NCI-H2107 treated with DMSO at 0.1 percent for 48 hours (cell line): ENCODE measurements around the gene TENT5A.

Source experiments
- DNase-seq: peaks from one replicate; lab custom pipeline; 2025; ENCODE audit not compliant: unreplicated experiment; lab: John Stamatoyannopoulos, UW

The TENT5A gene

GRCh38 chr6:81718126-81718525 lies 34.4 kb downstream of the TENT5A start:
- no peak for DNase-seq

- DNase-seq, result no peak
These were observed 37.8 kb downstream of the TENT5A start for GRCh38 chr6:81714684-81715083.

GRCh38 chr6:81713205-81713604 lies 39.3 kb downstream of the TENT5A start:
- no peak for DNase-seq

GRCh38 chr6:81708113-81708699 lies 44.3 kb downstream of the TENT5A start:
- no peak for DNase-seq

GRCh38 chr6:81704700-81705099 lies 47.8 kb downstream of the TENT5A start:
- no peak for DNase-seq

- DNase-seq, result no peak
These were observed 52.1 kb downstream of the TENT5A start for GRCh38 chr6:81700414-81700813.

DNA sequence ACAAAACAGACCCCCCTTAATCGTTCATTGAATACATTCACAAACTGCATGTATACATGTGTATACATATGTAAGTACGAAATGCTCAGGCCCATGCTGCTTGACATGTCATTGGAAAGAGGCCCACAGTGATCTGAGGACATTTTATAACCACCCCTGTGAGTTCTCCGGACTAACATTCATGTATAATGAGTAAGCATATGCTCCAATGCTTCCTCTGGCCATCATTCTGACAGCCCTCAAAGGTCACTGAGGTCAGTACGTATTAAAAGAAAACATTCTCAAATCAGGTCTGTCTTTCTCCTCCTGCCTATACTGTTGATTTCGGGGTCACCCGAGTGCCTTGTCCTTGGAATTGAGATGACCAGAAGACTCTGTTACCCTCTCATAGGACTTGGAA lies 54.9 kb downstream of the TENT5A start:
- DNase-seq, result no peak

DNA sequence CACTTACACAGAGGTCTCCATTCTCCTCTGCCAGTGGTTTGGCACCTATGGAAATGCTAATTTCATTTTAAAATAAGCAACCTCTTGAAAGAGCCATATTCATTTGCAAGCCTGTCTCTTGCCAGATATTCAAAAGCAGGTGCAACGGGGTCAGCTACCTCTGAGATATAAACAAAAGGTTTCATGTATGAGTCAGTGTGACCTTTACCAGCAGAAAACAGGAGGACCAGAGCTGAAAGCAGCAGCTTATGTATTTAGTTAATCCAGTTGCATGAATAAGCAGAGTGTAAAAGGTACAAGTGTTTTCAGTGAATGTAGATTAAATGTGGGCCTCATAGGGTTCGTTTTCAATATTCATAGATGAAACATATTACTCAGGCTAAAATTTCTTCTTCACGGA lies 56.0 kb downstream of the TENT5A start:
- no peak for DNase-seq
